Thyroid gland (tissue), 4 donors: ENCODE results near the gene HOXC4. TPM values are rescaled to one million over a fixed set of nuclear protein-coding genes. Genes with fewer than 3 reads are reported as not detected.
A peak's percentile ranks its signal among the peaks of the same experiment; 100 is the strongest.

ENCODE experiments used
- DNase-seq, 2 donors: peaks; one replicate each; pipeline ENCODE4 v3.0.0-alpha.2; 2019
- H3K27ac ChIP-seq, 3 donors: fragments of 200-600 bp; sonication (generic); 1 replicate in 2 of 3; 2 replicates in 1 of 3; pipeline ENCODE4 v1.5.1; 2016 to 2019; ENCODE audit warnings: mild to moderate bottlenecking in 1 of 3, moderate library complexity in 1 of 3
- H3K27me3 ChIP-seq: fragments of 200-600 bp; sonication (generic); one replicate; pipeline ENCODE4 v1.5.1; 2019
- H3K36me3 ChIP-seq, 2 donors: fragments of 200-600 bp; sonication (generic); one replicate each; pipeline ENCODE4 v1.5.1; 2016 to 2019
- H3K4me1 ChIP-seq, 2 donors: fragments of 200-600 bp; sonication (generic); one replicate each; pipeline ENCODE4 v1.5.1; 2017 to 2019
- H3K4me3 ChIP-seq, 3 donors: fragments of 200-600 bp; sonication (generic); replicated peaks in 1 of 3; 1 replicate in 2 of 3; 2 replicates in 1 of 3; pipeline ENCODE4 v1.5.1; 2016; ENCODE audit warnings: mild to moderate bottlenecking in 1 of 3
- H3K9me3 ChIP-seq: fragments of 200-600 bp; sonication (generic); one replicate; pipeline ENCODE4 v1.5.1; 2017
- CTCF ChIP-seq, 6 experiments: fragments of 200-600 bp in 3 of 6; fragments of 450-650 bp in 3 of 6; sonication (generic) in 3 of 6; IDR thresholded peaks; one replicate each; pipeline ENCODE4 v1.5.1; 2016 to 2019; ENCODE audit warnings: antibody characterized with exemption in 6 of 6, mild to moderate bottlenecking in 2 of 6, inconsistent platforms in 1 of 6, moderate library complexity in 1 of 6
- POLR2A ChIP-seq, 2 donors: fragments of 450-650 bp; IDR thresholded peaks; one replicate each; pipeline ENCODE4 v1.6.1; 2017; ENCODE audit warnings: antibody characterized with exemption in 2 of 2, mild to moderate bottlenecking in 2 of 2, moderate library complexity in 1 of 2
- WGBS, 2 donors: methylation state at CpG; one replicate each; pipeline ENCODE4 v1.1.5; 2017; 5-methylcytosine and 5-hydroxymethylcytosine counted together
- intact Hi-C: fragments of 100-400 bp; cut with DNase I; formaldehyde crosslinking; loops from one replicate; pipeline ENCODE4 v1.15.1; 2023
- total RNA-seq, 4 donors: library from RNA; depleted of rRNA; stranded (reverse); fragments of >200 nt; gene quantifications; one replicate each; pipeline ENCODE4 v1.2.3, GENCODE V29; 2016

HOXC4 gene
- total RNA-seq, 4 donors from 2014 or later, result 0.22 to 0.27 TPM; not detected in 2

GRCh38 chr12:54016478-54016964 is 37.1 kb upstream of the HOXC4 start:
- intact Hi-C loops, result no loop called here
- TF ChIP-seq POLR2A (IDR thresholded peaks at IDR 0.05) (no peak), CTCF (IDR thresholded peaks at IDR 0.05) (no peak)
- H3K4me1 ChIP-seq, result peaks cover 6 to 31% of the 10 kb centered on the region in 2 donors
- WGBS, 2 donors, result 5 to 8% methylated on average over 24 to 25 of the region's 25 CpGs
- H3K27ac ChIP-seq, result no peak overlapping the region
- no peak overlapping the region for H3K4me3 ChIP-seq
- H3K36me3 ChIP-seq, result no peaks in the 10 kb centered on the region
- H3K27me3 ChIP-seq, result peaks cover 79% of the 10 kb centered on the region
- H3K9me3 ChIP-seq, result no peaks in the 10 kb centered on the region
- DNase-seq, result no peak

- Histone ChIP-seq H3K27me3 (peaks cover 77% of the 10 kb centered on the region), H3K36me3 (no peaks in the 10 kb centered on the region), H3K4me1 (peaks cover 6 to 31% of the 10 kb centered on the region in 2 donors), H3K4me3 (peak overlapping the region in 1 of 3 donors; percentile 20), H3K9me3 (no peaks in the 10 kb centered on the region), H3K27ac (no peak overlapping the region)
- no peak for DNase-seq
- WGBS, 2 donors, result 3 to 5% methylated on average over 24 of the region's 24 CpGs
- TF ChIP-seq POLR2A (IDR thresholded peaks at IDR 0.05) (no peak), CTCF (IDR thresholded peaks at IDR 0.05) (no peak)
- intact Hi-C loops, result no loop called here
Observed at GRCh38 chr12:54017027-54017788, 36.4 kb upstream of the HOXC4 start.

- H3K27ac ChIP-seq, result no peak overlapping the region
- 0% methylated on average over 2 to 7 of the region's 34 CpGs for WGBS, 2 donors
- DNase-seq, result peak; percentile 34 to 39
- no peak for TF ChIP-seq CTCF (IDR thresholded peaks at IDR 0.05)
- H3K9me3 ChIP-seq, result no peaks in the 10 kb centered on the region
- peak overlapping the region in 1 of 3 donors; percentile 20 for H3K4me3 ChIP-seq
- H3K36me3 ChIP-seq, result no peaks in the 10 kb centered on the region
- H3K4me1 ChIP-seq, result peaks cover 6 to 31% of the 10 kb centered on the region in 2 donors
- peaks cover 76% of the 10 kb centered on the region for H3K27me3 ChIP-seq
- intact Hi-C loops, result no loop called here
Observed at GRCh38 chr12:54017878-54018467, 35.7 kb upstream of the HOXC4 start.

- 26 to 28% methylated on average over 23 to 29 of the region's 29 CpGs for WGBS, 2 donors
- no peak overlapping the region for H3K27ac ChIP-seq
- no peaks in the 10 kb centered on the region for H3K9me3 ChIP-seq
- peaks cover 6 to 31% of the 10 kb centered on the region in 2 donors for H3K4me1 ChIP-seq
- TF ChIP-seq POLR2A (IDR thresholded peaks at IDR 0.05) (no peak), CTCF (IDR thresholded peaks at IDR 0.05) (no peak)
- peaks cover 76% of the 10 kb centered on the region for H3K27me3 ChIP-seq
- H3K4me3 ChIP-seq, result peak overlapping the region in 1 of 3 donors; percentile 20
- intact Hi-C loops, result no loop called here
- no peak for DNase-seq
- H3K36me3 ChIP-seq, result no peaks in the 10 kb centered on the region
Observed at GRCh38 chr12:54018468-54018984, 35.1 kb upstream of the HOXC4 start.
